ENCODE data around the gene EMILIN3. TPM values are rescaled to one million over a fixed set of nuclear protein-coding genes. Genes with fewer than 3 reads are reported as not detected.

Gene EMILIN3
- total RNA-seq, 1 experiment from 2014 or later: 1.7 TPM

DNA sequence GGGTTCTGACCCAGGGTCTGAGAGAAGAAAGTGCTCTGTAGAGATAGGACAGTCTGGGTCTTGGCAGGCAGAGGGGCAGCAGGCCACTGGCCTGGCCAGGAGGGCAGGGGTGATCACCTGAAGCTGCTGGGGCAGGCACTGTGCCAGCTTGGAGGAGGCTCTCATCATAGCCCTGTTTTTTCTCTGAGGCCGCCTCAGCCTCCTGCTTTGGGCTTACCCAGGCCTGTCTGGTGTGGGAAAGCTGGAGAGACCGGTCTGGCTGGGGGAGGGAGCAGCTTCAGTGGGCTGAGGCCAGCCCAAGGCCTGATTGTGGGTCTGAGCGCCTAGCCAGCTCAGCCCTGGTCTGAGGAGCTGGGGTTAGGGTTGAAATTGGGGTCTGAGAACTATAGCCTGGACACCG is 22.1 kb downstream of the EMILIN3 start:
- peaks cover 5% of the 10 kb centered on the region for H3K4me1 ChIP-seq (ENCODE audit: insufficient read depth, low read length, poor library complexity, severe bottlenecking)
- H3K9me3 ChIP-seq (ENCODE audit: low read depth, low read length, poor library complexity, severe bottlenecking): no peaks in the 10 kb centered on the region
- intact Hi-C loops (cut with micrococcal nuclease; ENCODE audit: unreplicated experiment): no loop called here
- no TSS peak for BruUV-seq (replicated peaks)
- H3K36me3 ChIP-seq (ENCODE audit: insufficient read depth, low read length, poor library complexity, severe bottlenecking): no peaks in the 10 kb centered on the region
- TF ChIP-seq, protein P1, sequence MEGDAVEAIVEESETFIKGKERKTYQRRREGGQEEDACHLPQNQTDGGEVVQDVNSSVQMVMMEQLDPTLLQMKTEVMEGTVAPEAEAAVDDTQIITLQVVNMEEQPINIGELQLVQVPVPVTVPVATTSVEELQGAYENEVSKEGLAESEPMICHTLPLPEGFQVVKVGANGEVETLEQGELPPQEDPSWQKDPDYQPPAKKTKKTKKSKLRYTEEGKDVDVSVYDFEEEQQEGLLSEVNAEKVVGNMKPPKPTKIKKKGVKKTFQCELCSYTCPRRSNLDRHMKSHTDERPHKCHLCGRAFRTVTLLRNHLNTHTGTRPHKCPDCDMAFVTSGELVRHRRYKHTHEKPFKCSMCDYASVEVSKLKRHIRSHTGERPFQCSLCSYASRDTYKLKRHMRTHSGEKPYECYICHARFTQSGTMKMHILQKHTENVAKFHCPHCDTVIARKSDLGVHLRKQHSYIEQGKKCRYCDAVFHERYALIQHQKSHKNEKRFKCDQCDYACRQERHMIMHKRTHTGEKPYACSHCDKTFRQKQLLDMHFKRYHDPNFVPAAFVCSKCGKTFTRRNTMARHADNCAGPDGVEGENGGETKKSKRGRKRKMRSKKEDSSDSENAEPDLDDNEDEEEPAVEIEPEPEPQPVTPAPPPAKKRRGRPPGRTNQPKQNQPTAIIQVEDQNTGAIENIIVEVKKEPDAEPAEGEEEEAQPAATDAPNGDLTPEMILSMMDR (conservative IDR thresholded peaks at IDR 0.05; ENCODE audit: low read depth, low read length): no peak
- no peak for TF ChIP-seq EZH2 (IDR thresholded peaks at IDR 0.05; ENCODE audit: borderline replicate concordance, low read depth, low read length, poor library complexity, severe bottlenecking)
- DNase-seq (ENCODE audit: low spot score): no peak
- H3K27ac ChIP-seq (ENCODE audit: low read depth, low read length, poor library complexity, severe bottlenecking): no peak overlapping the region
- POLR2A ChIA-PET (ENCODE audit: low non-redundant PET): no interaction called here
- no peak overlapping the region for H3K4me3 ChIP-seq (ENCODE audit: low read depth, low read length, poor library complexity, severe bottlenecking)
- no peaks in the 10 kb centered on the region for H3K27me3 ChIP-seq (replicated peaks; ENCODE audit: insufficient read depth, low read depth, low read length, poor library complexity)
- CTCF ChIA-PET: no interaction called here

GRCh38 chr20:41342474-41343464 is 23.8 kb downstream of the EMILIN3 start:
- Histone ChIP-seq H3K27me3 (replicated peaks; ENCODE audit: insufficient read depth, low read depth, low read length, poor library complexity) (no peaks in the 10 kb centered on the region), H3K27ac (ENCODE audit: low read depth, low read length, poor library complexity, severe bottlenecking) (no peak overlapping the region), H3K4me1 (ENCODE audit: insufficient read depth, low read length, poor library complexity, severe bottlenecking) (peaks cover 5% of the 10 kb centered on the region), H3K4me3 (ENCODE audit: low read depth, low read length, poor library complexity, severe bottlenecking) (no peak overlapping the region), H3K36me3 (ENCODE audit: insufficient read depth, low read length, poor library complexity, severe bottlenecking) (no peaks in the 10 kb centered on the region), H3K9me3 (ENCODE audit: low read depth, low read length, poor library complexity, severe bottlenecking) (no peaks in the 10 kb centered on the region)
- no peak for TF ChIP-seq EZH2 (IDR thresholded peaks at IDR 0.05; ENCODE audit: borderline replicate concordance, low read depth, low read length, poor library complexity, severe bottlenecking)
- TF ChIP-seq, protein P1 (conservative IDR thresholded peaks at IDR 0.05; ENCODE audit: low read depth, low read length): no peak
- DNase-seq (ENCODE audit: low spot score): no peak
- no TSS peak for BruUV-seq (replicated peaks)
- CTCF ChIA-PET: no interaction called here
- intact Hi-C loops (cut with micrococcal nuclease; ENCODE audit: unreplicated experiment): no loop called here
- POLR2A ChIA-PET (ENCODE audit: low non-redundant PET): no interaction called here

DNA sequence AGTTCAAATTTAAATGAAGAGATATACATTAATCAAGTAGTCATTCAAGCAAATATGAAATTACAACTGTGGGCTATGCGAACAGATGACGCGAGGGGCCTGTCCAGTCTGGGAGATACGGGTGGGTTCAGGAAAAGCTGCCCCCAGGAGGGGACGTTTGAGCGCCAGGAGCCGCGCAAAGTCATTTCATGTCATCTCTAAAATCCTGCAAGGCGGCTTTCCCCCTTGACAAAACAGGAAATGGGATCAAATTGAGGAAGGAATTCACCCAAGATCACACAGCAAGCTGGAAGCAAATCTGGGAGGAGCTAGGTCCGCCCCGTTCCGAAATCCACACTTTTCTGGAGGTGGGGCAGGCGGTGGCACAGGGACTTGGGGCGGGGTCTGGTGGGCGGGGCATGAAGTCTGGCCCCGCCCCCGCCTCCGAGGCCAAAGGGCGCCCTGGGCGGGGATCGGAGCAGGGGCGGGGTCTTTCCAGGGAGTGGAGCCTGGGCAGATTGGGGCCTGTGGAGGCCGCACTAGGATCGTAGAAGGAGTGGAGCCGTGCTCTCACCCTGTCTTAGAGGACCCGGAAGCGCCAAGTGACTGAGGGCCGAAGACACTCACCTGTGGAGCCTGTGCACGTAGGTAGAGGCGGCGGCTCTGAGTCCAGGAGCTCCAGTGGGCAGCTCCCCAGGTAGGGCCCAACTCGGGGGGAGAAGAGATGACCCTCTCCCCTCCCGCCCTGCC is 26.1 kb downstream of the EMILIN3 start, which contains the start of gene LPIN3:
Gene LPIN3 (plus strand): TSS at position 495 of the 729 bp plus-strand sequence. CDS start 4,983 bp downstream, outside the sequence.
- ChIA-PET POLR2A (ENCODE audit: low non-redundant PET) (no interaction called here), CTCF (interaction anchor here (0.6 to 2.6 kb wide), 8 partner anchors 23 to 350 kb away, joined by 3 to 19 read pairs (median 7); no protein-coding TSS in a partner anchor)
- H3K27me3 ChIP-seq (replicated peaks; ENCODE audit: insufficient read depth, low read depth, low read length, poor library complexity): no peaks in the 10 kb centered on the region
- no TSS peak for BruUV-seq (replicated peaks)
- no peak for TF ChIP-seq EZH2 (IDR thresholded peaks at IDR 0.05; ENCODE audit: borderline replicate concordance, low read depth, low read length, poor library complexity, severe bottlenecking)
- TF ChIP-seq, protein P1 (conservative IDR thresholded peaks at IDR 0.05; ENCODE audit: low read depth, low read length): no peak; the same call in 1 of the 2 replicates
- no peaks in the 10 kb centered on the region for H3K36me3 ChIP-seq (ENCODE audit: insufficient read depth, low read length, poor library complexity, severe bottlenecking)
- intact Hi-C loops (cut with micrococcal nuclease; ENCODE audit: unreplicated experiment): loop anchor here (1.0 kb wide), 3 partner anchors 167 to 372 kb away; no protein-coding TSS in a partner anchor
- H3K9me3 ChIP-seq (ENCODE audit: low read depth, low read length, poor library complexity, severe bottlenecking): no peaks in the 10 kb centered on the region
- no peak within 1 kb of the TSS for H3K27ac ChIP-seq (ENCODE audit: low read depth, low read length, poor library complexity, severe bottlenecking)
- peak; percentile 89 for DNase-seq (ENCODE audit: low spot score)
- peaks cover 5% of the 10 kb centered on the region for H3K4me1 ChIP-seq (ENCODE audit: insufficient read depth, low read length, poor library complexity, severe bottlenecking)
- H3K4me3 ChIP-seq (ENCODE audit: low read depth, low read length, poor library complexity, severe bottlenecking): peak within 1 kb of the TSS; percentile 41
